Liver (tissue), 3 donors: Measurements from ENCODE around the gene ZNF524.

Experiments
- CTCF ChIP-seq: fragments of 150-350 bp; IDR thresholded peaks from 2 replicates; pipeline ENCODE4 v1.5.1; 2017; ENCODE audit warnings: improper control_type of control experiment, low read depth, low read length; ENCODE audit not compliant: missing input control
- EGR1 ChIP-seq, 2 donors: IDR thresholded peaks; 2 replicates each; pipeline ENCODE4 v1.6.1; 2016 to 2018; ENCODE audit warnings: antibody characterized with exemption in 2 of 2, low read depth in 2 of 2
- JUND ChIP-seq, 2 donors: IDR thresholded peaks; 2 replicates each; pipeline ENCODE4 v1.6.1; 2016; ENCODE audit warnings: antibody characterized with exemption in 2 of 2
- MAX ChIP-seq: IDR thresholded peaks from 2 replicates; pipeline ENCODE4 v1.6.1; 2016; ENCODE audit warnings: antibody characterized with exemption
- NR2F2 ChIP-seq: IDR thresholded peaks from 2 replicates; pipeline ENCODE4 v1.6.1; 2016; ENCODE audit warnings: antibody characterized with exemption
- RAD21 ChIP-seq, 2 donors: IDR thresholded peaks; 2 replicates each; pipeline ENCODE4 v1.6.1; 2016; ENCODE audit warnings: antibody characterized with exemption in 2 of 2, mild to moderate bottlenecking in 2 of 2
- REST ChIP-seq: IDR thresholded peaks from 2 replicates; pipeline ENCODE4 v1.6.1; 2016; ENCODE audit warnings: antibody characterized with exemption, mild to moderate bottlenecking
- RXRA ChIP-seq, 2 donors: IDR thresholded peaks; 2 replicates each; pipeline ENCODE4 v1.6.1; 2017 to 2018; ENCODE audit warnings: antibody characterized with exemption in 2 of 2, mild to moderate bottlenecking in 1 of 2
- SP1 ChIP-seq: IDR thresholded peaks from 2 replicates; pipeline ENCODE4 v1.6.1; 2018; ENCODE audit warnings: antibody characterized with exemption, mild to moderate bottlenecking
- YY1 ChIP-seq: IDR thresholded peaks from 2 replicates; pipeline ENCODE4 v1.6.1; 2016; ENCODE audit warnings: antibody characterized with exemption, mild to moderate bottlenecking
- ZBTB33 ChIP-seq: IDR thresholded peaks from 2 replicates; pipeline ENCODE4 v1.6.1; 2016; ENCODE audit warnings: antibody characterized with exemption
- donor health status: healthy.
- donor health status: healthy.

GRCh38 chr19:55586976-55587668 is 13.0 kb upstream of the ZNF524 start:
- TF ChIP-seq CTCF (no peak), ZBTB33 (peak; percentile 53), YY1 (no peak), NR2F2 (no peak), SP1 (peak; percentile 72), EGR1 (IDR thresholded peaks at IDR 0.05; ENCODE audit: low read depth in 2 of 2) (no peak), REST (no peak), RXRA (IDR thresholded peaks at IDR 0.05) (no peak), JUND (IDR thresholded peaks at IDR 0.05) (no peak), RAD21 (IDR thresholded peaks at IDR 0.05) (peak in 1 of 2 donors; percentile 17), MAX (no peak)
